Measurements from ENCODE around the gene TSPAN8. TPM values are rescaled to one million over a fixed set of nuclear protein-coding genes. Genes with fewer than 3 reads are reported as not detected.

The TSPAN8 gene
- total RNA-seq (10.2 TPM), polyA plus RNA-seq (8.2 TPM)

DNA sequence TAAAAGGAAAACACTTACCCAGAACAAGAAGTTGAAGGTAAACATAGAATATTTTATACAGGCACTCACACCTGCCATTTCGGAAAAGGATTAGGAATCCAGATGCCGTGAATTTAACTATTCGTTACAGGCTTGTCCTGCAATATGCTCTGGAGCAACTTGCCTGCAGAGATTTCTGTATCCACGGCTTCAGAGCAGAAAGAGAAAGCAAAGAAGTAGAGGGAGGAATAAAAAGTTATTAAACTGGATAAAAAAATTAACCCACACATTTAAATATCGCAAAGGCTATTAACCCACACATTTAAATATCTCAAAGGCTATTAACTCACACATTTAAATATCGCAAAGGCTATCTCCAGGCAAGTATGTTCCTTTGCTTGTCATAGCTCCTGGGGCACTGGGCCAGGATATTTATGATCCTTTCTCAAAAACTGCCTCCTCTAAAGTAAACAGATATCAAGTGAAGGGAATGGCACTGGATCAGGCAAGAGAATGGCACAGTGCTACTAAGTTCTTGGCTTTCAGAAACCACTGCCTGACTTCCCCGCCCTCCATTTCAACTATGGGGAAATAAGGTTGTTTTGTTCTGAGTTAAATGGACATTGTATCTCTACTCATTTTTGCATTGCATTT is at the start of gene TSPAN8:
Gene TSPAN8 (minus strand): TSS at position 399 of the 633 bp plus-strand sequence. CDS start 321 bp downstream, at position 78.
- Histone ChIP-seq H3K27ac (ENCODE audit: low read depth) (no peak within 1 kb of the TSS), H3K4me1 (ENCODE audit: insufficient read depth) (peaks cover 2% of the 10 kb centered on the region), H3K4me3 (ENCODE audit: low read depth, low read length) (no peak within 1 kb of the TSS), H3K36me3 (ENCODE audit: insufficient read depth) (no peaks in the 10 kb centered on the region)
- DNase-seq (ENCODE audit: extremely low spot score), result no peak
- WGBS, result 39% methylated on average over 7 of the region's 7 CpGs

- no peak overlapping the region for H3K4me3 ChIP-seq (ENCODE audit: low read depth, low read length)
- DNase-seq (ENCODE audit: extremely low spot score), result no peak
- no peaks in the 10 kb centered on the region for H3K36me3 ChIP-seq (ENCODE audit: insufficient read depth)
- no peaks in the 10 kb centered on the region for H3K4me1 ChIP-seq (ENCODE audit: insufficient read depth)
- 99% methylated on average over 1 of the region's 1 CpG for WGBS
- H3K27ac ChIP-seq (ENCODE audit: low read depth), result no peak overlapping the region
These were observed 43.4 kb upstream of the TSPAN8 start for GRCh38 chr12:71201136-71201679.

GRCh38 chr12:71200706-71201105 is 42.9 kb upstream of the TSPAN8 start:
- no peaks in the 10 kb centered on the region for H3K36me3 ChIP-seq (ENCODE audit: insufficient read depth)
- no peak for DNase-seq (ENCODE audit: extremely low spot score)
- no peaks in the 10 kb centered on the region for H3K4me1 ChIP-seq (ENCODE audit: insufficient read depth)
- no peak overlapping the region for H3K4me3 ChIP-seq (ENCODE audit: low read depth, low read length)
- WGBS, result 74% methylated on average over 2 of the region's 2 CpGs
- H3K27ac ChIP-seq (ENCODE audit: low read depth), result no peak overlapping the region

DNA sequence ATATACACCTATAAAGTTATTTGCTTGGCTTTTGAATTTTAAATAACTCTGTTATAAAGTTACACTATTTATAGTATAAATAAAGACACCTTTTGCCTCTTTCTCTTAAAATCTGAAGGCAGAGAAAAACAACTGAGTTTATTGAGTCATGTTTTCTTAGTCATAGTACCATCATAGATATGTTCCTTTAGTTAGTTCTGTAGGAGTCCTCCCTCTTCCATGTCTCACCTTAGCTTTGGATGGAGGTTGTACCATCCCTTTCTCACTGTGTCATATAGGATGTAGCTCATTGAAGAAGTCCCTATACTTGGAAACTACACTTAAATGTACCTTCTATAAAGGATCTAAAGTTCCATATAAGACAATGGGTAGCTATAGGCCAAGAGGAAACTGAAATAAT is 39.7 kb upstream of the TSPAN8 start:
- no peaks in the 10 kb centered on the region for H3K4me1 ChIP-seq (ENCODE audit: insufficient read depth)
- H3K27ac ChIP-seq (ENCODE audit: low read depth), result no peak overlapping the region
- H3K4me3 ChIP-seq (ENCODE audit: low read depth, low read length), result no peak overlapping the region
- no peak for DNase-seq (ENCODE audit: extremely low spot score)
- no peaks in the 10 kb centered on the region for H3K36me3 ChIP-seq (ENCODE audit: insufficient read depth)

- H3K4me3 ChIP-seq (ENCODE audit: low read depth, low read length), result no peak overlapping the region
- no peaks in the 10 kb centered on the region for H3K4me1 ChIP-seq (ENCODE audit: insufficient read depth)
- WGBS, result 63% methylated on average over 5 of the region's 5 CpGs
- H3K27ac ChIP-seq (ENCODE audit: low read depth), result no peak overlapping the region
- H3K36me3 ChIP-seq (ENCODE audit: insufficient read depth), result no peaks in the 10 kb centered on the region
- no peak for DNase-seq (ENCODE audit: extremely low spot score)
These were observed 37.6 kb upstream of the TSPAN8 start for GRCh38 chr12:71195338-71195896.

GRCh38 chr12:71194657-71195056 is 36.9 kb upstream of the TSPAN8 start:
- whole genome bisulfite sequencing, result 35% methylated on average over 2 of the region's 2 CpGs
- Histone ChIP-seq H3K27ac (ENCODE audit: low read depth) (no peak overlapping the region), H3K4me3 (ENCODE audit: low read depth, low read length) (no peak overlapping the region), H3K36me3 (ENCODE audit: insufficient read depth) (no peaks in the 10 kb centered on the region), H3K4me1 (ENCODE audit: insufficient read depth) (no peaks in the 10 kb centered on the region)
- DNase-seq (ENCODE audit: extremely low spot score), result no peak

GRCh38 chr12:71193041-71193440 is 35.2 kb upstream of the TSPAN8 start:
- no peak for DNase-seq (ENCODE audit: extremely low spot score)
- Histone ChIP-seq H3K27ac (ENCODE audit: low read depth) (no peak overlapping the region), H3K4me3 (ENCODE audit: low read depth, low read length) (no peak overlapping the region), H3K4me1 (ENCODE audit: insufficient read depth) (no peaks in the 10 kb centered on the region), H3K36me3 (ENCODE audit: insufficient read depth) (no peaks in the 10 kb centered on the region)
- 79% methylated on average over 1 of the region's 1 CpG for WGBS

GRCh38 chr12:71191509-71192196 is 33.9 kb upstream of the TSPAN8 start:
- 51% methylated on average over 5 of the region's 5 CpGs for WGBS
- DNase-seq (ENCODE audit: extremely low spot score), result no peak
- H3K4me1 ChIP-seq (ENCODE audit: insufficient read depth), result no peaks in the 10 kb centered on the region
- H3K4me3 ChIP-seq (ENCODE audit: low read depth, low read length), result no peak overlapping the region
- no peaks in the 10 kb centered on the region for H3K36me3 ChIP-seq (ENCODE audit: insufficient read depth)
- H3K27ac ChIP-seq (ENCODE audit: low read depth), result no peak overlapping the region

DNA sequence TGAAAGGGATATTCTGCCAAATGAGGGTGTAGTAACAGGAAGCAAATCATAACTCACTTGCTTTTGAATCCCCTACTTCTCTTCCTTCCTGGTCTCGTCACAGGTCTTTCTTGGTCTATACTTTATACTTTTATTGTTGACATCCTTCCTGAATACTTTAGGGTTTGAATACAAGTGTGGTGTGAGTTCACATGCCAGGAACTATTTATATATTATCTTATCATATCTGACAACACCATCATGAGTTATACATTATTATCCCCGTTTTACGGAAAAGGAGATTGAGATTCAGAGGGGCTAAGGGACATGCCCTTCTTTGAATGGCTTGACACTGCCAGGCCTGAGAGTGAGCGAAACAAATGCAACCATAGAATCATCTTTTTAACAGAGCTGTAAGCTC is 33.0 kb upstream of the TSPAN8 start:
- H3K27ac ChIP-seq (ENCODE audit: low read depth), result no peak overlapping the region
- 40% methylated on average over 4 of the region's 4 CpGs for whole genome bisulfite sequencing
- no peak overlapping the region for H3K4me3 ChIP-seq (ENCODE audit: low read depth, low read length)
- H3K36me3 ChIP-seq (ENCODE audit: insufficient read depth), result no peaks in the 10 kb centered on the region
- no peaks in the 10 kb centered on the region for H3K4me1 ChIP-seq (ENCODE audit: insufficient read depth)
- no peak for DNase-seq (ENCODE audit: extremely low spot score)

- WGBS, result 64% methylated on average over 3 of the region's 3 CpGs
- H3K36me3 ChIP-seq (ENCODE audit: insufficient read depth), result no peaks in the 10 kb centered on the region
- H3K4me1 ChIP-seq (ENCODE audit: insufficient read depth), result no peaks in the 10 kb centered on the region
- H3K27ac ChIP-seq (ENCODE audit: low read depth), result no peak overlapping the region
- H3K4me3 ChIP-seq (ENCODE audit: low read depth, low read length), result no peak overlapping the region
- no peak for DNase-seq (ENCODE audit: extremely low spot score)
These were observed 29.6 kb upstream of the TSPAN8 start for GRCh38 chr12:71187379-71187778.

- WGBS, result 73% methylated on average over 5 of the region's 5 CpGs
- DNase-seq (ENCODE audit: extremely low spot score), result no peak
These were observed 28.9 kb upstream of the TSPAN8 start for GRCh38 chr12:71186571-71187288.

GRCh38 chr12:71183846-71184245 is 26.0 kb upstream of the TSPAN8 start:
- no peak overlapping the region for H3K27ac ChIP-seq (ENCODE audit: low read depth)
- no peak overlapping the region for H3K4me3 ChIP-seq (ENCODE audit: low read depth, low read length)
- no peak for DNase-seq (ENCODE audit: extremely low spot score)
- no peaks in the 10 kb centered on the region for H3K36me3 ChIP-seq (ENCODE audit: insufficient read depth)
- H3K4me1 ChIP-seq (ENCODE audit: insufficient read depth), result no peaks in the 10 kb centered on the region

More at GRCh38 chr12:71186571-71187288, 28.9 kb upstream of the TSPAN8 start:
- Histone ChIP-seq H3K27ac (ENCODE audit: low read depth) (no peak overlapping the region), H3K4me3 (ENCODE audit: low read depth, low read length) (no peak overlapping the region), H3K4me1 (ENCODE audit: insufficient read depth) (no peaks in the 10 kb centered on the region), H3K36me3 (ENCODE audit: insufficient read depth) (no peaks in the 10 kb centered on the region)

GRCh38 chr12:71183018-71183417 is 25.2 kb upstream of the TSPAN8 start:
- 60% methylated on average over 1 of the region's 1 CpG for WGBS
- no peak for DNase-seq (ENCODE audit: extremely low spot score)
- Histone ChIP-seq H3K4me3 (ENCODE audit: low read depth, low read length) (no peak overlapping the region), H3K36me3 (ENCODE audit: insufficient read depth) (no peaks in the 10 kb centered on the region), H3K27ac (ENCODE audit: low read depth) (no peak overlapping the region), H3K4me1 (ENCODE audit: insufficient read depth) (no peaks in the 10 kb centered on the region)
